ENCODE measurements around the gene NDST1.

DNA sequence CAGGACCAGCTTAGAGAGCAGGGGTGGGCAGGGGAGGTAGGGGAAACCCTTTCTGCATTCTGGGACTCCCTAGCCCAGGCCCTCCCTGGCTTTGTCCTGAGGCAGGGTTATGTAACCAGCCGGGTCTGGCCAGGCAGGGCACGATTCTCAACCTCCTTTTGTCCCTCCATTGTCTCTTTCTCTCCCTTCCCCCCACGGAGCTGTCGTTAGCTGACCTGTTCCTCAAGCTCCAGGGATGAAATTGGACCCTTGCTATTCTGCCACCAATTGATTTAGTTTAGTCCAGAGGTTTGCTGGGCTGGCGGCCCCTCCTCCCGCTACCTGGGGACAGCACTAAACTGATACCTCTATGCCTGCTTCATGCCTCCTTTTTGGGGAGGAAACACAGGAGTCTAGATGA, 9.4 kb upstream of the NDST1 start:
- TF ChIP-seq EP300 (IDR thresholded peaks at IDR 0.05), result no peak
- TF ChIP-seq POLR2AphosphoS5 (IDR thresholded peaks at IDR 0.05), result no peak
- TF ChIP-seq, protein P1, sequence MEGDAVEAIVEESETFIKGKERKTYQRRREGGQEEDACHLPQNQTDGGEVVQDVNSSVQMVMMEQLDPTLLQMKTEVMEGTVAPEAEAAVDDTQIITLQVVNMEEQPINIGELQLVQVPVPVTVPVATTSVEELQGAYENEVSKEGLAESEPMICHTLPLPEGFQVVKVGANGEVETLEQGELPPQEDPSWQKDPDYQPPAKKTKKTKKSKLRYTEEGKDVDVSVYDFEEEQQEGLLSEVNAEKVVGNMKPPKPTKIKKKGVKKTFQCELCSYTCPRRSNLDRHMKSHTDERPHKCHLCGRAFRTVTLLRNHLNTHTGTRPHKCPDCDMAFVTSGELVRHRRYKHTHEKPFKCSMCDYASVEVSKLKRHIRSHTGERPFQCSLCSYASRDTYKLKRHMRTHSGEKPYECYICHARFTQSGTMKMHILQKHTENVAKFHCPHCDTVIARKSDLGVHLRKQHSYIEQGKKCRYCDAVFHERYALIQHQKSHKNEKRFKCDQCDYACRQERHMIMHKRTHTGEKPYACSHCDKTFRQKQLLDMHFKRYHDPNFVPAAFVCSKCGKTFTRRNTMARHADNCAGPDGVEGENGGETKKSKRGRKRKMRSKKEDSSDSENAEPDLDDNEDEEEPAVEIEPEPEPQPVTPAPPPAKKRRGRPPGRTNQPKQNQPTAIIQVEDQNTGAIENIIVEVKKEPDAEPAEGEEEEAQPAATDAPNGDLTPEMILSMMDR (IDR thresholded peaks at IDR 0.05), result no peak
